Vagina (tissue), 2 donors: ENCODE data around the gene GOLGA6D. TPM values are rescaled to one million over a fixed set of nuclear protein-coding genes. Genes with fewer than 3 reads are reported as not detected.
"Not testable (repeated sequence)": the region's sequence is repeated elsewhere in the genome, so short reads cannot be mapped to it uniquely, and the experiment has no call there.

Experiments
- DNase-seq, 2 donors: peaks; one replicate each; pipeline ENCODE4 v3.0.0-alpha.2; 2017; ENCODE audit errors: extremely low spot score in 2 of 2
- H3K27ac ChIP-seq: fragments of 200-600 bp; sonication (generic); one replicate; pipeline ENCODE4 v1.5.1; 2019
- H3K27me3 ChIP-seq: fragments of 200-600 bp; sonication (generic); one replicate; pipeline ENCODE4 v1.5.1; 2019
- H3K36me3 ChIP-seq, 2 donors: fragments of 200-600 bp; sonication (generic); one replicate each; pipeline ENCODE4 v1.5.1; 2017 to 2019
- H3K4me1 ChIP-seq: fragments of 200-600 bp; sonication (generic); one replicate; pipeline ENCODE4 v1.5.1; 2019
- H3K4me3 ChIP-seq, 2 donors: fragments of 200-600 bp; sonication (generic); 1 replicate in 1 of 2; 2 replicates in 1 of 2; pipeline ENCODE4 v1.5.1; 2016 to 2019
- H3K9me3 ChIP-seq: fragments of 200-600 bp; sonication (generic); one replicate; pipeline ENCODE4 v1.5.1; 2019
- CTCF ChIP-seq, 3 experiments: fragments of 450-650 bp in 2 of 3; fragments of 200-600 bp in 1 of 3; sonication (generic) in 1 of 3; IDR thresholded peaks; one replicate each; pipeline ENCODE4 v1.5.1; 2017 to 2019; ENCODE audit warnings: antibody characterized with exemption in 3 of 3, mild to moderate bottlenecking in 2 of 3, moderate library complexity in 2 of 3
- POLR2A ChIP-seq, 2 donors: fragments of 450-650 bp; IDR thresholded peaks; one replicate each; pipeline ENCODE4 v1.6.1; 2017; ENCODE audit warnings: antibody characterized with exemption in 2 of 2, mild to moderate bottlenecking in 2 of 2, moderate library complexity in 2 of 2
- POLR2AphosphoS5 ChIP-seq, 2 donors: sonication (generic); formaldehyde crosslinking; IDR thresholded peaks; one replicate each; pipeline ENCODE4 v1.9.0; 2017; ENCODE audit warnings: antibody characterized with exemption in 2 of 2, mild to moderate bottlenecking in 2 of 2, low read depth in 1 of 2; ENCODE audit not compliant: insufficient read depth in 1 of 2
- intact Hi-C: fragments of 100-400 bp; cut with DNase I; formaldehyde crosslinking; loops from one replicate; pipeline ENCODE4 v1.15.1; 2023
- total RNA-seq: library from RNA; depleted of rRNA; stranded (reverse); fragments of >200 nt; gene quantifications from one replicate; pipeline ENCODE4 v1.2.3, GENCODE V29; 2016

The GOLGA6D gene
- total RNA-seq, 1 donor from 2014 or later: not detected

- no peak for DNase-seq
- no peaks in the 10 kb centered on the region for H3K9me3 ChIP-seq
- H3K36me3 ChIP-seq: no peaks in the 10 kb centered on the region
- no peaks in the 10 kb centered on the region for H3K4me1 ChIP-seq
- intact Hi-C loops: loop anchor here (10.0 kb wide), 1 partner anchor 89 kb away; no protein-coding TSS in a partner anchor
- no peak for TF ChIP-seq CTCF (IDR thresholded peaks at IDR 0.05)
- no peak for TF ChIP-seq POLR2A (IDR thresholded peaks at IDR 0.05)
- no peak overlapping the region for H3K27ac ChIP-seq
- H3K27me3 ChIP-seq: no peaks in the 10 kb centered on the region
- H3K4me3 ChIP-seq: no peak overlapping the region
These were observed 46.6 kb upstream of the GOLGA6D start for GRCh38 chr15:75235760-75236729.

- no peaks in the 10 kb centered on the region for H3K4me1 ChIP-seq
- H3K4me3 ChIP-seq: no peak overlapping the region
- no peak overlapping the region for H3K27ac ChIP-seq
- no peaks in the 10 kb centered on the region for H3K36me3 ChIP-seq
- intact Hi-C loops: loop anchor here (10.0 kb wide), 1 partner anchor 87 kb away; no protein-coding TSS in a partner anchor
- no peaks in the 10 kb centered on the region for H3K27me3 ChIP-seq
- DNase-seq: no peak
- TF ChIP-seq POLR2A (IDR thresholded peaks at IDR 0.05): no peak
- TF ChIP-seq POLR2AphosphoS5 (IDR thresholded peaks at IDR 0.05; ENCODE audit: insufficient read depth in 1 of 2, low read depth in 1 of 2): no peak
- no peak for TF ChIP-seq CTCF (IDR thresholded peaks at IDR 0.05)
- no peaks in the 10 kb centered on the region for H3K9me3 ChIP-seq
These were observed 45.2 kb upstream of the GOLGA6D start for GRCh38 chr15:75237316-75237982.

- Histone ChIP-seq H3K4me3 (no peak overlapping the region), H3K9me3 (no peaks in the 10 kb centered on the region), H3K4me1 (no peaks in the 10 kb centered on the region), H3K27ac (no peak overlapping the region), H3K36me3 (no peaks in the 10 kb centered on the region), H3K27me3 (no peaks in the 10 kb centered on the region)
- intact Hi-C loops: loop anchor here (10.0 kb wide), 1 partner anchor 87 kb away; no protein-coding TSS in a partner anchor
- TF ChIP-seq POLR2AphosphoS5 (IDR thresholded peaks at IDR 0.05; ENCODE audit: insufficient read depth in 1 of 2, low read depth in 1 of 2): no peak
- TF ChIP-seq POLR2A (IDR thresholded peaks at IDR 0.05): no peak
- no peak for DNase-seq
These were observed 44.5 kb upstream of the GOLGA6D start for GRCh38 chr15:75238150-75238549.

- H3K9me3 ChIP-seq, intact Hi-C loops, H3K36me3 ChIP-seq, DNase-seq, H3K4me3 ChIP-seq, H3K27ac ChIP-seq, H3K4me1 ChIP-seq, H3K27me3 ChIP-seq: not testable (repeated sequence)
These were observed 36.9 kb upstream of the GOLGA6D start for GRCh38 chr15:75245741-75246140.

GRCh38 chr15:75248991-75249390, 33.6 kb upstream of the GOLGA6D start:
- H3K36me3 ChIP-seq, intact Hi-C loops, H3K27me3 ChIP-seq: not testable (repeated sequence)

GRCh38 chr15:75249726-75250125, 32.9 kb upstream of the GOLGA6D start:
- H3K36me3 ChIP-seq: no peaks in the 10 kb centered on the region
- H3K9me3 ChIP-seq: no peaks in the 10 kb centered on the region
- TF ChIP-seq CTCF (IDR thresholded peaks at IDR 0.05) (no peak), POLR2A (IDR thresholded peaks at IDR 0.05) (no peak), POLR2AphosphoS5 (IDR thresholded peaks at IDR 0.05; ENCODE audit: insufficient read depth in 1 of 2, low read depth in 1 of 2) (no peak)
- no peak for DNase-seq
- intact Hi-C loops: no loop called here
- no peaks in the 10 kb centered on the region for H3K4me1 ChIP-seq
- no peaks in the 10 kb centered on the region for H3K27me3 ChIP-seq
- no peak overlapping the region for H3K27ac ChIP-seq
- H3K4me3 ChIP-seq: no peak overlapping the region

More at GRCh38 chr15:75248991-75249390, 33.6 kb upstream of the GOLGA6D start:
- not testable (repeated sequence) for H3K4me1 ChIP-seq, H3K4me3 ChIP-seq, DNase-seq, H3K9me3 ChIP-seq, H3K27ac ChIP-seq

- H3K27ac ChIP-seq, H3K4me3 ChIP-seq, intact Hi-C loops, DNase-seq, H3K36me3 ChIP-seq, H3K9me3 ChIP-seq, H3K4me1 ChIP-seq, H3K27me3 ChIP-seq: not testable (repeated sequence)
These were observed 31.3 kb upstream of the GOLGA6D start for GRCh38 chr15:75251343-75251742.

GRCh38 chr15:75252285-75252684, 30.4 kb upstream of the GOLGA6D start:
- H3K36me3 ChIP-seq, H3K4me1 ChIP-seq, H3K27me3 ChIP-seq, H3K27ac ChIP-seq, DNase-seq, intact Hi-C loops, H3K4me3 ChIP-seq, H3K9me3 ChIP-seq: not testable (repeated sequence)

GRCh38 chr15:75258034-75258433, 24.6 kb upstream of the GOLGA6D start, which contains the start of gene GOLGA6C:
Gene GOLGA6C, plus strand, starts transcription at chr15:75258334. Its CDS starts 265 bp downstream, at chr15:75258599.
- H3K9me3 ChIP-seq, H3K27me3 ChIP-seq, DNase-seq, H3K4me3 ChIP-seq, intact Hi-C loops, H3K4me1 ChIP-seq, H3K36me3 ChIP-seq, H3K27ac ChIP-seq: not testable (repeated sequence)
